T-cell (primary cell): ENCODE results near the gene DTL. TPM values are rescaled to one million over a fixed set of nuclear protein-coding genes. Genes with fewer than 3 reads are reported as not detected.
A peak's percentile ranks its signal among the peaks of the same experiment; 100 is the strongest.

Experiments
- ATAC-seq, 4 experiments: fragments of 200-7000 bp in 3 of 4; fragments of 150-1000 bp in 1 of 4; cut with Tn5 transposase; replicated peaks in 1 of 4; 1 replicate in 3 of 4; 2 replicates in 1 of 4; pipeline ENCODE4 v1.10.0; 2021; ENCODE audit warnings: moderate library complexity in 3 of 4, mild to moderate bottlenecking in 2 of 4, moderate number of reproducible peaks in 1 of 4
- CTCF ChIA-PET, 2 donors: fragments of 300-600 bp; sonication (Branson Sonifier 250); formaldehyde crosslinking; loops; one replicate each; lab custom pipeline; 2022; ENCODE audit warnings: antibody characterized with exemption in 2 of 2; lab: Charles Lee
- POLR2A ChIA-PET, 2 donors: fragments of 300-600 bp; sonication (Branson Sonifier 250); formaldehyde crosslinking; loops; one replicate each; lab custom pipeline; 2022; ENCODE audit warnings: antibody characterized with exemption in 2 of 2; lab: Charles Lee
- DNase-seq, 35 experiments: peaks; one replicate each; pipeline versions ENCODE4 v3.0.0 to v3.0.0-alpha.2; 2013 to 2023
- H3K27ac ChIP-seq: one replicate; pipeline ENCODE4 v1.5.1; 2013; ENCODE audit warnings: low read length
- H3K27me3 ChIP-seq, 2 experiments: replicated peaks in 1 of 2; 1 replicate in 1 of 2; 2 replicates in 1 of 2; pipeline versions ENCODE4 v1.6.1 to v1.7.0; 2013; ENCODE audit warnings: low read length in 1 of 2, mixed read lengths in 1 of 2; ENCODE audit not compliant: control insufficient read depth in 2 of 2, insufficient read depth in 2 of 2; ENCODE audit errors: extremely low read depth in 1 of 2
- H3K36me3 ChIP-seq, 2 donors: 1 replicate in 1 of 2; 2 replicates in 1 of 2; pipeline versions ENCODE4 v1.6.1 to v1.7.0; 2013; ENCODE audit warnings: low read length in 1 of 2; ENCODE audit not compliant: control insufficient read depth in 2 of 2, insufficient read depth in 1 of 2; ENCODE audit errors: extremely low read depth in 1 of 2
- H3K4me1 ChIP-seq, 2 experiments: 1 replicate in 1 of 2; 2 replicates in 1 of 2; pipeline versions ENCODE4 v1.6.1 to v1.7.0; 2013; ENCODE audit warnings: low read length in 2 of 2, mixed read lengths in 1 of 2; ENCODE audit not compliant: insufficient read depth in 2 of 2, control insufficient read depth in 1 of 2; ENCODE audit errors: extremely low read depth in 1 of 2
- H3K4me3 ChIP-seq, 2 donors: 1 replicate in 1 of 2; 2 replicates in 1 of 2; pipeline versions ENCODE4 v1.5.1 to v1.7.0; 2013; ENCODE audit warnings: mild to moderate bottlenecking in 2 of 2, low read length in 1 of 2, moderate library complexity in 1 of 2; ENCODE audit not compliant: control insufficient read depth in 1 of 2; ENCODE audit errors: extremely low read depth in 1 of 2
- H3K9me3 ChIP-seq: 2 replicates; pipeline ENCODE4 v1.7.0; 2013
- H3K27ac Mint-ChIP-seq, 2 donors: one replicate each; pipeline ENCODE4 v1.8.0; 2020 to 2021; ENCODE audit warnings: mild to moderate bottlenecking in 2 of 2, mixed read lengths in 2 of 2
- H3K27me3 Mint-ChIP-seq, 2 donors: one replicate each; pipeline ENCODE4 v1.8.0; 2021 to 2022; ENCODE audit warnings: mixed read lengths in 2 of 2
- H3K36me3 Mint-ChIP-seq: one replicate; pipeline ENCODE4 v1.8.0; 2021; ENCODE audit warnings: mixed read lengths
- H3K4me1 Mint-ChIP-seq, 3 donors: one replicate each; pipeline ENCODE4 v1.8.0; 2020 to 2022; ENCODE audit warnings: mixed read lengths in 3 of 3, mild to moderate bottlenecking in 1 of 3
- H3K4me3 Mint-ChIP-seq, 3 donors: one replicate each; pipeline ENCODE4 v1.8.0; 2020 to 2022; ENCODE audit warnings: mild to moderate bottlenecking in 3 of 3, mixed read lengths in 3 of 3, moderate library complexity in 3 of 3
- H3K9me3 Mint-ChIP-seq, 3 donors: one replicate each; pipeline ENCODE4 v1.8.0; 2020 to 2022; ENCODE audit warnings: mixed read lengths in 3 of 3
- WGBS: methylation state at CpG from one replicate; pipeline ENCODE4 v1.1.5; 2013; ENCODE audit warnings: missing lambda C conversion rate; ENCODE audit not compliant: insufficient coverage; 5-methylcytosine and 5-hydroxymethylcytosine counted together
- total RNA-seq, 35 experiments: library from RNA in 6 of 35; stranded (reverse) in 6 of 35; fragments of 120-200 nt in 1 of 35; gene quantifications; one replicate each; pipeline versions ENCODE4 v1.2.1 to v1.2.4 and lab custom pipeline; 2013 to 2026

Gene DTL
- total RNA-seq, 5 donors from 2014 or later (not counting 1 experiment from before 2014, with no cell fraction given): 0.44 to 1.9 (median 1.2) TPM

- 100% methylated on average over 1 of the region's 2 CpGs for WGBS
- Histone ChIP-seq H3K9me3 (no peaks in the 10 kb centered on the region), H3K4me1 (peaks cover 0 to 38% of the 10 kb centered on the region in 2 experiments), H3K27me3 (no peaks in the 10 kb centered on the region), H3K27ac (no peak overlapping the region), H3K4me3 (no peak overlapping the region), H3K36me3 (no peaks in the 10 kb centered on the region)
- ChIA-PET POLR2A (interaction anchor here in 1 of 2 donors (0.8 kb wide), 1 partner anchor 45 kb away, joined by 3 read pairs; no protein-coding TSS in a partner anchor), CTCF (interaction anchor here in 1 of 2 donors (1.5 kb wide), 1 partner anchor 345 kb away, joined by 3 read pairs; no protein-coding TSS in a partner anchor)
- no peaks in the 10 kb centered on the region for H3K27me3 Mint-ChIP-seq
- H3K36me3 Mint-ChIP-seq: no peaks in the 10 kb centered on the region
- H3K4me1 Mint-ChIP-seq: peaks cover 0 to 9% (median 8%) of the 10 kb centered on the region in 3 donors
- no peak for DNase-seq
- no peak overlapping the region for H3K27ac Mint-ChIP-seq
- no peak overlapping the region for H3K4me3 Mint-ChIP-seq
- no peak for ATAC-seq
- H3K9me3 Mint-ChIP-seq: no peaks in the 10 kb centered on the region
Measured at GRCh38 chr1:212110617-212111016, 75.1 kb downstream of the DTL start.

GRCh38 chr1:212111536-212111935, 76.0 kb downstream of the DTL start:
- H3K4me1 Mint-ChIP-seq: peaks cover 0 to 9% (median 8%) of the 10 kb centered on the region in 3 donors
- no peak overlapping the region for H3K27ac Mint-ChIP-seq
- no peaks in the 10 kb centered on the region for H3K27me3 ChIP-seq
- H3K36me3 ChIP-seq: no peaks in the 10 kb centered on the region
- H3K9me3 Mint-ChIP-seq: no peaks in the 10 kb centered on the region
- H3K9me3 ChIP-seq: no peaks in the 10 kb centered on the region
- H3K4me1 ChIP-seq: peaks cover 0 to 37% of the 10 kb centered on the region in 2 experiments
- H3K4me3 ChIP-seq: no peak overlapping the region
- no peak for DNase-seq
- CTCF ChIA-PET: interaction anchor here (0.6 to 1.5 kb wide), 3 partner anchors 41 to 344 kb away, joined by 3 to 4 read pairs (median 4); no protein-coding TSS in a partner anchor
- no peak overlapping the region for H3K4me3 Mint-ChIP-seq
- ATAC-seq: peak in 1 of 4 experiments; percentile 46
- H3K27me3 Mint-ChIP-seq: no peaks in the 10 kb centered on the region
- no peak overlapping the region for H3K27ac ChIP-seq
- H3K36me3 Mint-ChIP-seq: no peaks in the 10 kb centered on the region
- POLR2A ChIA-PET: no interaction called here
- no CpG with 5 or more reads among the region's 1 CpG for WGBS

GRCh38 chr1:212113706-212114105, 78.2 kb downstream of the DTL start:
- POLR2A ChIA-PET: no interaction called here
- no peak for DNase-seq

GRCh38 chr1:212118167-212118871, 82.8 kb downstream of the DTL start:
- ATAC-seq: no peak
- Histone ChIP-seq H3K27ac (no peak overlapping the region), H3K4me1 (peaks cover 0 to 2% of the 10 kb centered on the region in 2 experiments), H3K36me3 (no peaks in the 10 kb centered on the region), H3K4me3 (no peak overlapping the region), H3K27me3 (no peaks in the 10 kb centered on the region), H3K9me3 (no peaks in the 10 kb centered on the region)
- POLR2A ChIA-PET: no interaction called here
- Mint-ChIP-seq H3K27ac (no peak overlapping the region), H3K36me3 (no peaks in the 10 kb centered on the region), H3K27me3 (no peaks in the 10 kb centered on the region), H3K9me3 (no peaks in the 10 kb centered on the region), H3K4me3 (no peak overlapping the region), H3K4me1 (peaks cover 0 to 10% (median 3%) of the 10 kb centered on the region in 3 donors)
- CTCF ChIA-PET: interaction anchor here (0.5 kb wide), 2 partner anchors 16 to 339 kb away, joined by 3 to 4 read pairs; no protein-coding TSS in a partner anchor
- WGBS: 96% methylated on average over 4 of the region's 7 CpGs
- no peak for DNase-seq

More at GRCh38 chr1:212113706-212114105, 78.2 kb downstream of the DTL start:
- H3K36me3 ChIP-seq: no peaks in the 10 kb centered on the region
- H3K27me3 ChIP-seq: no peaks in the 10 kb centered on the region
- Mint-ChIP-seq H3K27ac (no peak overlapping the region), H3K4me1 (peaks cover 0 to 6% (median 3%) of the 10 kb centered on the region in 3 donors), H3K9me3 (no peaks in the 10 kb centered on the region), H3K27me3 (no peaks in the 10 kb centered on the region), H3K36me3 (no peaks in the 10 kb centered on the region), H3K4me3 (no peak overlapping the region)
- CTCF ChIA-PET: no interaction called here
- H3K4me3 ChIP-seq: no peak overlapping the region
- no peak for ATAC-seq
- no peaks in the 10 kb centered on the region for H3K9me3 ChIP-seq
- peaks cover 0 to 19% of the 10 kb centered on the region in 2 experiments for H3K4me1 ChIP-seq
- 100% methylated on average over 2 of the region's 2 CpGs for WGBS
- no peak overlapping the region for H3K27ac ChIP-seq

- ATAC-seq: no peak
Measured at GRCh38 chr1:212118872-212119260, 83.3 kb downstream of the DTL start.

GRCh38 chr1:212119397-212119837, 83.9 kb downstream of the DTL start:
- Mint-ChIP-seq H3K4me1 (peaks cover 0 to 10% (median 3%) of the 10 kb centered on the region in 3 donors), H3K4me3 (no peak overlapping the region), H3K27me3 (no peaks in the 10 kb centered on the region), H3K36me3 (no peaks in the 10 kb centered on the region), H3K27ac (no peak overlapping the region), H3K9me3 (no peaks in the 10 kb centered on the region)
- Histone ChIP-seq H3K9me3 (no peaks in the 10 kb centered on the region), H3K4me1 (peaks cover 0 to 2% of the 10 kb centered on the region in 2 experiments), H3K4me3 (no peak overlapping the region), H3K27ac (no peak overlapping the region), H3K36me3 (no peaks in the 10 kb centered on the region), H3K27me3 (no peaks in the 10 kb centered on the region)
- ChIA-PET CTCF (no interaction called here), POLR2A (interaction anchor here in 1 of 2 donors (0.6 kb wide), 1 partner anchor 34 kb away, joined by 3 read pairs; no protein-coding TSS in a partner anchor)
- DNase-seq (no peak), ATAC-seq (no peak)
- WGBS: 95% methylated on average over 5 of the region's 5 CpGs

More at GRCh38 chr1:212118872-212119260, 83.3 kb downstream of the DTL start:
- Histone ChIP-seq H3K4me3 (no peak overlapping the region), H3K27me3 (no peaks in the 10 kb centered on the region), H3K9me3 (no peaks in the 10 kb centered on the region), H3K36me3 (no peaks in the 10 kb centered on the region), H3K4me1 (peaks cover 0 to 2% of the 10 kb centered on the region in 2 experiments), H3K27ac (no peak overlapping the region)
- Mint-ChIP-seq H3K4me1 (peaks cover 0 to 10% (median 3%) of the 10 kb centered on the region in 3 donors), H3K9me3 (no peaks in the 10 kb centered on the region), H3K36me3 (no peaks in the 10 kb centered on the region), H3K27ac (no peak overlapping the region), H3K27me3 (no peaks in the 10 kb centered on the region), H3K4me3 (no peak overlapping the region)
- 64% methylated on average over 2 of the region's 2 CpGs for WGBS
- ChIA-PET CTCF (interaction anchor here in 1 of 2 donors (0.5 kb wide), 1 partner anchor 339 kb away, joined by 3 read pairs; no protein-coding TSS in a partner anchor), POLR2A (no interaction called here)
- DNase-seq: no peak
